ENCODE data around the gene SCCPDH. TPM values are rescaled to one million over a fixed set of nuclear protein-coding genes. Genes with fewer than 3 reads are reported as not detected.

Gene SCCPDH
- total RNA-seq, 4 donors from 2014 or later: 4.8 to 28.5 (median 17.4) TPM

- H3K9me3 ChIP-seq: no peaks in the 10 kb centered on the region
- H3K4me3 ChIP-seq: no peak overlapping the region
- H3K27ac ChIP-seq: peak overlapping the region; percentile 55 to 73 (median 62)
- no peaks in the 10 kb centered on the region for H3K36me3 ChIP-seq
- intact Hi-C loops (cut with DNase I; ENCODE audit: low total_unique reads): no loop called here
- 40 to 87% methylated on average over 1 to 11 of the region's 11 CpGs for WGBS, 2 donors (ENCODE audit: low coverage in 1 of 2)
- H3K27me3 ChIP-seq: no peaks in the 10 kb centered on the region
- no peak for DNase-seq
- TF ChIP-seq EP300 (IDR thresholded peaks at IDR 0.05; ENCODE audit: low read depth): no peak
- TF ChIP-seq POLR2A (IDR thresholded peaks at IDR 0.05): no peak
- TF ChIP-seq CTCF (IDR thresholded peaks at IDR 0.05): no peak
- TF ChIP-seq POLR2AphosphoS5 (IDR thresholded peaks at IDR 0.05): no peak
- H3K4me1 ChIP-seq: peaks cover 0 to 12% (median 0%) of the 10 kb centered on the region in 4 donors
- in situ Hi-C loops (cut with MboI; ENCODE audit: low pct_ligation_motif_present in 1 of 4, low pct_unique_long_range_greater_than_20kb in 1 of 4, low sequenced_read_pairs in 3 of 4): no loop called here
Observed at GRCh38 chr1:246768403-246769020, 44.3 kb downstream of the SCCPDH start.

- TF ChIP-seq CTCF (IDR thresholded peaks at IDR 0.05) (no peak), POLR2AphosphoS5 (IDR thresholded peaks at IDR 0.05) (peak; percentile 54 to 75 (median 65)), EP300 (IDR thresholded peaks at IDR 0.05; ENCODE audit: low read depth) (peak; percentile 85)
- in situ Hi-C loops (cut with MboI; ENCODE audit: low pct_ligation_motif_present in 1 of 4, low pct_unique_long_range_greater_than_20kb in 1 of 4, low sequenced_read_pairs in 3 of 4) (no loop called here), intact Hi-C loops (cut with DNase I; ENCODE audit: low total_unique reads) (no loop called here)
- H3K4me1 ChIP-seq: peaks cover 0 to 12% (median 0%) of the 10 kb centered on the region in 4 donors
- no peaks in the 10 kb centered on the region for H3K27me3 ChIP-seq
- no peaks in the 10 kb centered on the region for H3K9me3 ChIP-seq
- H3K4me3 ChIP-seq: no peak overlapping the region
- peak overlapping the region; percentile 55 to 73 (median 62) for H3K27ac ChIP-seq
- DNase-seq: peak; percentile 34
- H3K36me3 ChIP-seq: no peaks in the 10 kb centered on the region
- 70 to 82% methylated on average over 2 to 7 of the region's 7 CpGs for WGBS, 2 donors (ENCODE audit: low coverage in 1 of 2)
Observed at GRCh38 chr1:246769306-246769705, 45.1 kb downstream of the SCCPDH start.

- Histone ChIP-seq H3K27me3 (no peaks in the 10 kb centered on the region), H3K9me3 (no peaks in the 10 kb centered on the region), H3K4me3 (no peak overlapping the region), H3K4me1 (peaks cover 0 to 4% (median 0%) of the 10 kb centered on the region in 4 donors), H3K36me3 (peaks cover 0 to 10% (median under 1%) of the 10 kb centered on the region in 4 donors), H3K27ac (no peak overlapping the region)
- no peak for DNase-seq
- intact Hi-C loops (cut with DNase I; ENCODE audit: low total_unique reads): no loop called here
- TF ChIP-seq CTCF (IDR thresholded peaks at IDR 0.05): no peak
- no peak for TF ChIP-seq POLR2AphosphoS5 (IDR thresholded peaks at IDR 0.05)
- TF ChIP-seq POLR2A (IDR thresholded peaks at IDR 0.05): no peak
- TF ChIP-seq EP300 (IDR thresholded peaks at IDR 0.05; ENCODE audit: low read depth): no peak
- in situ Hi-C loops (cut with MboI; ENCODE audit: low pct_ligation_motif_present in 1 of 4, low pct_unique_long_range_greater_than_20kb in 1 of 4, low sequenced_read_pairs in 3 of 4): no loop called here
- WGBS, 2 donors (ENCODE audit: low coverage in 1 of 2): 91 to 100% methylated on average over 3 to 6 of the region's 6 CpGs
Observed at GRCh38 chr1:246771366-246771765, 47.2 kb downstream of the SCCPDH start.

- Histone ChIP-seq H3K27me3 (no peaks in the 10 kb centered on the region), H3K9me3 (no peaks in the 10 kb centered on the region), H3K27ac (no peak overlapping the region), H3K4me1 (peaks cover 0 to 4% (median 0%) of the 10 kb centered on the region in 4 donors), H3K4me3 (no peak overlapping the region), H3K36me3 (peaks cover 0 to 17% (median 1%) of the 10 kb centered on the region in 4 donors)
- intact Hi-C loops (cut with DNase I; ENCODE audit: low total_unique reads): no loop called here
- DNase-seq: no peak
- 89 to 90% methylated on average over 2 of the region's 2 CpGs for WGBS, 2 donors (ENCODE audit: low coverage in 1 of 2)
- TF ChIP-seq CTCF (IDR thresholded peaks at IDR 0.05) (no peak), POLR2AphosphoS5 (IDR thresholded peaks at IDR 0.05) (no peak), POLR2A (IDR thresholded peaks at IDR 0.05) (no peak), EP300 (IDR thresholded peaks at IDR 0.05; ENCODE audit: low read depth) (no peak)
- in situ Hi-C loops (cut with MboI; ENCODE audit: low pct_ligation_motif_present in 1 of 4, low pct_unique_long_range_greater_than_20kb in 1 of 4, low sequenced_read_pairs in 3 of 4): no loop called here
Observed at GRCh38 chr1:246772686-246773085, 48.5 kb downstream of the SCCPDH start.
